Effector memory CD8-positive, alpha-beta T cell (primary cell): ENCODE data around the gene NAV2.

Experiments
- ATAC-seq: fragments of 150-1000 bp; cut with Tn5 transposase; replicated peaks from 2 replicates; pipeline ENCODE4 v1.10.0; 2021; ENCODE audit warnings: mild to moderate bottlenecking, moderate library complexity
- DNase-seq, 3 experiments: peaks; one replicate each; pipeline ENCODE4 v3.0.0; 2021
- H3K27ac Mint-ChIP-seq, 2 donors: one replicate each; pipeline ENCODE4 v1.8.0; 2022; ENCODE audit warnings: mild to moderate bottlenecking in 2 of 2, mixed read lengths in 2 of 2, moderate library complexity in 2 of 2
- H3K27me3 Mint-ChIP-seq, 2 donors: one replicate each; pipeline ENCODE4 v1.8.0; 2022; ENCODE audit warnings: mixed read lengths in 2 of 2
- H3K36me3 Mint-ChIP-seq: one replicate; pipeline ENCODE4 v1.8.0; 2022; ENCODE audit warnings: mild to moderate bottlenecking, moderate library complexity, mixed read lengths; ENCODE audit not compliant: insufficient read depth
- H3K4me1 Mint-ChIP-seq, 2 donors: one replicate each; pipeline ENCODE4 v1.8.0; 2022; ENCODE audit warnings: low read depth in 2 of 2, mixed read lengths in 2 of 2
- H3K4me3 Mint-ChIP-seq, 2 donors: one replicate each; pipeline ENCODE4 v1.8.0; 2022; ENCODE audit warnings: mild to moderate bottlenecking in 2 of 2, mixed read lengths in 2 of 2, moderate library complexity in 2 of 2
- H3K9me3 Mint-ChIP-seq, 2 donors: one replicate each; pipeline ENCODE4 v1.8.0; 2022; ENCODE audit warnings: mixed read lengths in 2 of 2

NAV2 gene

GRCh38 chr11:19729141-19729540, 16.5 kb downstream of the NAV2 start:
- Mint-ChIP-seq H3K4me1 (peaks cover 3 to 6% of the 10 kb centered on the region in 2 donors), H3K9me3 (no peaks in the 10 kb centered on the region), H3K36me3 (no peaks in the 10 kb centered on the region), H3K4me3 (no peak overlapping the region), H3K27me3 (peaks cover 0 to 8% of the 10 kb centered on the region in 2 donors), H3K27ac (no peak overlapping the region)
- ATAC-seq (no peak), DNase-seq (no peak)

DNA sequence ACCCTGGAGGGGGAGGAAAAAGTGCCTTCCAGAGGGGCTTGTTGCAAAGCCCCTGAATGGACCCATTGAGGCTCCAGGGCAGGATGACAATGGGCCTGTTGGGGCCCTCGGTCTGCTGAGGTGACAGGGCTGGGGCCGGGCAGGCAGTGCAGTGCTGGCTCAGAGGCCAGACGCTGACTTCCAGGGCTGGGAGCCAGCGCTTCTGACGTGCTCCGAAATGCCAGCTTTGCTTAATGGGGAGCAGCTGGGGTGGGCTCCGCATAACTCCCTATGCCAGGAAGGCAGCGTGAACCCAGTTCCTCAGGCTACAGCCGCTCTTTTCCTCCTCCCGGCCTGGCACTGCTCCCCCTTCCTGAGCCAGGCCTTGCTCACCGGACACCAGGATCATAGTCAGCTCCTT, 17.7 kb downstream of the NAV2 start:
- no peak overlapping the region for H3K4me3 Mint-ChIP-seq
- no peaks in the 10 kb centered on the region for H3K9me3 Mint-ChIP-seq
- no peak overlapping the region for H3K27ac Mint-ChIP-seq
- no peaks in the 10 kb centered on the region for H3K36me3 Mint-ChIP-seq
- H3K4me1 Mint-ChIP-seq = peaks cover 0 to 2% of the 10 kb centered on the region in 2 donors
- ATAC-seq = no peak
- DNase-seq = no peak
- H3K27me3 Mint-ChIP-seq = peaks cover 0 to 8% of the 10 kb centered on the region in 2 donors

DNA sequence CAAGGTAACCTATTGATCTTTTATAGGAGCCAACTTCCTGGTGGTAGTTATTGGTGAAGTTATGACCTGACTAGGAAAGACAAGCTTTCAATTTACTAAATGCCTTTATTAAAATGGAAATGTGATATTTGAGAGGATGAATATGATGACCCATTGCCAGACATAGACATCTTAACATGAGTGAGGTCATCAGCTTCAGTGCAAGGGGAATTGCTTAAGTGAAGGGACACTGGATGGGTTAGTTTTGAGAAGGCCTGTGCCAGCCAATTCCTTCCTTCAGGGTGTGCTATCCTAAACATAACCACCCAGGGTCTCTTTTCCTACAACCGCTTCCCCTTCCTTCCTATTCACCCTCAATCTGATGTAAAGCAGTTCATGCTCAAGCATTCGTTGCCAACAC, 21.5 kb downstream of the NAV2 start:
- H3K4me1 Mint-ChIP-seq = no peaks in the 10 kb centered on the region
- peaks cover 7 to 8% of the 10 kb centered on the region in 2 donors for H3K27me3 Mint-ChIP-seq
- H3K36me3 Mint-ChIP-seq = no peaks in the 10 kb centered on the region
- ATAC-seq = no peak
- H3K27ac Mint-ChIP-seq = no peak overlapping the region
- no peak for DNase-seq
- no peaks in the 10 kb centered on the region for H3K9me3 Mint-ChIP-seq
- no peak overlapping the region for H3K4me3 Mint-ChIP-seq

GRCh38 chr11:19735157-19735908, 22.7 kb downstream of the NAV2 start:
- H3K36me3 Mint-ChIP-seq = no peaks in the 10 kb centered on the region
- ATAC-seq = no peak
- H3K27ac Mint-ChIP-seq = no peak overlapping the region
- no peak overlapping the region for H3K4me3 Mint-ChIP-seq
- H3K4me1 Mint-ChIP-seq = no peaks in the 10 kb centered on the region
- H3K27me3 Mint-ChIP-seq = peaks cover 7 to 8% of the 10 kb centered on the region in 2 donors
- DNase-seq = no peak
- H3K9me3 Mint-ChIP-seq = no peaks in the 10 kb centered on the region

DNA sequence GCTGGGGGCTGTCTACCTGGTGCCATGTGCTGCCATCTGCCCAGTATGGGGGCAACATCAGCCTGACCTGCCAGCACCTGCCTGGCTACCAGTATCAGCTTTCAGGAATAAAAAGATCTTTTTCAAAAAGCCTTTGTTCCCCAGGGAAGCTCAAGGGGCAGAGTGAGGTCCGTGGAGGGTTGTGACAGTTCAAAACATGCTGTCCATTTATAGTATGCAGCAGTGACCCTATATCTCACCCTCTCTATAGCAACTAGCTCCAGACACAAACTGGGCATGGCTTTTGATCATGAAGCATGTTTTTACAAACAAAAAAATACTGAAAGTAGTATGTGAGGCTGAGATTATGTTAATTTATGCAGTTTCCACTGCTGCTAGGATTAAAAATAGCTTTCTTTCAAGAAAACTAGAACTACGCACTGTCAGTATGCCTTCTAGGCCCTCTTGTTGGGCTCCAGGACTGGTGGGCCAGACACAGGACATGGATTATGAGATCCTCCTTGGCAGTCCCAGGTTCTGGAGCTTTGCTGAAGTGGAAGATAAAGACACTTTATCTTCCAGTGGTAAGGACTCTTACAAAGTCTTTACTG, 23.4 kb downstream of the NAV2 start:
- Mint-ChIP-seq H3K36me3 (no peaks in the 10 kb centered on the region), H3K4me3 (no peak overlapping the region), H3K9me3 (no peaks in the 10 kb centered on the region), H3K27ac (no peak overlapping the region), H3K4me1 (no peaks in the 10 kb centered on the region), H3K27me3 (peaks cover 7 to 8% of the 10 kb centered on the region in 2 donors)
- DNase-seq (no peak), ATAC-seq (no peak)

GRCh38 chr11:19736831-19737230, 24.2 kb downstream of the NAV2 start:
- ATAC-seq (no peak), DNase-seq (no peak)
- Mint-ChIP-seq H3K36me3 (no peaks in the 10 kb centered on the region), H3K9me3 (no peaks in the 10 kb centered on the region), H3K4me1 (no peaks in the 10 kb centered on the region), H3K4me3 (no peak overlapping the region), H3K27ac (no peak overlapping the region), H3K27me3 (peaks cover under 1 to 7% of the 10 kb centered on the region in 2 donors)

DNA sequence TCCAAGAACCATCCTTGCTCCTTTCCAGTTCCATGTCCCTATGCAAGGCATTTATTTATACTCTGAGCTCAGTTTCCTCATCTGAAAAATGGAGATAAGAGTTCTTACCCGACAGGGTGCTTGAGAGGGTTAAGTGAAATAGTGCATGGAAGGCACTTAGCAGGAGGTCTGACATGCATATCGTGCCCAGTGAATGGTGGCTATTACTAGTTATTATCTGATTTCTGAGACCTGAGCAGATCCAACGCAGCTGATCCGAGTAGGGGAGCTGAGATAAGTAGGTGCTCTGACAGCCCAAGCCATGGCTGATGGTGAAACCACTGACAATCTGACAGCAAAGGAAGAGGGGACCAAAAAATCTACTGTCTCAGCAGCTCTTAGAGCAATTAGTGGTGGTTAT, 24.9 kb downstream of the NAV2 start:
- Mint-ChIP-seq H3K27ac (no peak overlapping the region), H3K4me3 (no peak overlapping the region), H3K36me3 (no peaks in the 10 kb centered on the region), H3K27me3 (peaks cover 0 to 7% of the 10 kb centered on the region in 2 donors), H3K4me1 (no peaks in the 10 kb centered on the region), H3K9me3 (no peaks in the 10 kb centered on the region)
- no peak for DNase-seq
- no peak for ATAC-seq

GRCh38 chr11:19738124-19738523, 25.5 kb downstream of the NAV2 start:
- H3K4me1 Mint-ChIP-seq = no peaks in the 10 kb centered on the region
- ATAC-seq = no peak
- H3K27ac Mint-ChIP-seq = no peak overlapping the region
- no peaks in the 10 kb centered on the region for H3K36me3 Mint-ChIP-seq
- DNase-seq = no peak
- no peak overlapping the region for H3K4me3 Mint-ChIP-seq
- peaks cover 0 to 7% of the 10 kb centered on the region in 2 donors for H3K27me3 Mint-ChIP-seq
- H3K9me3 Mint-ChIP-seq = no peaks in the 10 kb centered on the region

DNA sequence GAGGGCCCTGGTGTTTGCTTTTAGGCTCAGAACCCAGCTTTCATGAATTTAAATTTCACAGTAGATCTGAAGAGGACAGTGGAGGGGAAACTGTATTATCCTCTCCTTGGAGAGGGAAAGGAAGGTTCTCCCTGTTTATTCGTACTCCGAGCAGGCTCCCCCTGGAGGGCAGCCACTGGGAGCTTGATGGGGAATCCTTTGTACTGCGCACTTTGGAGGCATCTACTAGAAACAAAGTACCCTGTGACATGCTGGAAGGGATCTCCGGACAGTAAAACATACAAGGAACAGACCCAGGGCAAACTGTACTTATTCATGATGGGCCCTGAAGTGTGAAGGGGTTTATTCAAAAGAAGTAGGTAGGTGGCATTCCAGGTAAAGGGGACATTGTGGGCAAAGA, 27.2 kb downstream of the NAV2 start:
- H3K4me1 Mint-ChIP-seq = no peaks in the 10 kb centered on the region
- DNase-seq (no peak), ATAC-seq (no peak)
- no peaks in the 10 kb centered on the region for H3K9me3 Mint-ChIP-seq
- H3K27me3 Mint-ChIP-seq = peaks cover 0 to 7% of the 10 kb centered on the region in 2 donors
- H3K36me3 Mint-ChIP-seq = no peaks in the 10 kb centered on the region
- H3K27ac Mint-ChIP-seq = no peak overlapping the region
- H3K4me3 Mint-ChIP-seq = no peak overlapping the region

DNA sequence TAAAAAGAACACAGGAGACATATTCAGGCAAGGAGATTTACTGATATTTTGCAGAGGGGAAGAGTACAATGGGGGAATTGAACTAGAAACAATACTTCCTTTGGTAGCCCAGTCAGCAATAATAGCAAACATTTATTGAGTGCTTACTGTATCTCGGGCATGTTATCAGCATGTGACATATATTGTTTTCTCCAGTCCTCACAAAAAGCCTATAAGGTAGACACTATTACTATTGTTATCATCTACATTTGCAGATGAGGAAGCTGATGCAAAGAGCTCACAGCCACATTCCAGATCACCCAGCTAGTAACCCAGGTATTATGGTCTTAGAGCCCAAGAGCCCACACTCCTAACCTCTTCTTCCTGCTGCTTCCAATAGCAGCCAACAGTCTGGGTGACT, 27.9 kb downstream of the NAV2 start:
- H3K4me3 Mint-ChIP-seq = no peak overlapping the region

DNA sequence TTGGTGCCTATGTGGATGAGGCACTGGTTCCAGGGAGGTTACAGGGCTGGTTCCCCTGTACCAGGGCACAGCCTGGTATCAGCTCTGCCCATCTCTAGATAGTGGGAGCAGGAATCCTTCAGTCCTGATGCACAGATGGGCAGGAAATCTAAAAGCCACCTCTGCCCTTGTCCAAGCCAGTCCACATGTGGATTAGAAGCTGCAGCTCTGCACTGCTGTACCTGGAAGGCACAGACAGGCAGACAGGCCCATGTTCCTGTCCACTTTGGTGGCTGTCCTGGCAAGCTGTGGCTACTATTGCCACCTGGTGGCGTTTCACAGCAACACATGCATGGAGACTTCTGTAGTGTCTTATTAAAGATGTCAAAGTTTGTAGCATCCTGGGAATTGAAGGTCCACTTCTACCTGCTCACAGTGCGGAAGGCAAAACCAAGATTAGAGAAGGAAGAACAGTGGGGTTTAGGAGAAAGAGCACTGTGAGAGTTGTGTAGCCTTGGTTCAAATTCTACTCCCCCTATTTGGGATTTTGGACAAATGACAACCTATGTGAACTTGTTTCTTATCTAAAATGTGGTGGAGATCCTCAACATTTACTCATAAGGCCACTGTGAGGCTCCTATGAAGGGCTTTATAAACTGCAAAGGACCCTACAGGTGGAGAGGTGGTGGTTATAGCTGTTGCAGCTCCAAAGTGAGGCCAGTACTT, 30.1 kb downstream of the NAV2 start:
- ATAC-seq (peak; percentile 86), DNase-seq (peak; percentile 63 to 72 (median 64))
- no peaks in the 10 kb centered on the region for H3K36me3 Mint-ChIP-seq
- H3K4me1 Mint-ChIP-seq = no peaks in the 10 kb centered on the region
- peaks cover 0 to 7% of the 10 kb centered on the region in 2 donors for H3K27me3 Mint-ChIP-seq
- H3K4me3 Mint-ChIP-seq = no peak overlapping the region
- no peak overlapping the region for H3K27ac Mint-ChIP-seq
- H3K9me3 Mint-ChIP-seq = no peaks in the 10 kb centered on the region

More for the DNA sequence above, 27.9 kb downstream of the NAV2 start:
- Mint-ChIP-seq H3K36me3 (no peaks in the 10 kb centered on the region), H3K27ac (no peak overlapping the region), H3K9me3 (no peaks in the 10 kb centered on the region), H3K27me3 (peaks cover 0 to 7% of the 10 kb centered on the region in 2 donors), H3K4me1 (no peaks in the 10 kb centered on the region)
- DNase-seq (no peak), ATAC-seq (no peak)

- H3K4me1 Mint-ChIP-seq = no peaks in the 10 kb centered on the region
- H3K36me3 Mint-ChIP-seq = no peaks in the 10 kb centered on the region
- no peak for ATAC-seq
- H3K27me3 Mint-ChIP-seq = peaks cover 0 to under 1% of the 10 kb centered on the region in 2 donors
- H3K9me3 Mint-ChIP-seq = no peaks in the 10 kb centered on the region
- H3K4me3 Mint-ChIP-seq = no peak overlapping the region
- DNase-seq = no peak
- H3K27ac Mint-ChIP-seq = no peak overlapping the region
Measured at GRCh38 chr11:19743622-19744021, 31.0 kb downstream of the NAV2 start.

DNA sequence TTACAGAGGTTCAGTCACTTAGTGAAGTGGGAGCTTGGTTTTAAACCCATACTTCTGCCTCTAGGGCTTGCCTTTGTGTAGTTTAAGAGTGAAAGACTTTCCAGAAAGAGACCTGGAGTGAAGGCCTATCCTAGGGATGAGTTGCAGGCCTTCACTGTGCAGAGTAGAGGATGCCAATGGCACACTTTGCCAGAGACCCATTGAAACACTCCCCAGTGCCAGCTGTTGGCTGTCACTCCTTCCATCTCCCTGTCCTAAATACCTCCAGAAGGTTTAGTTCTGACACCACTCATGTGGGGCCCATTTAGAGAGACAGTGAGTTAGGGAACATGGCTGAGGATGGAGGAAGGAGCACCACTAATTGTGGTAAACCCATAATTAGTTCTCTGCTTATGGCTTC, 31.5 kb downstream of the NAV2 start:
- Mint-ChIP-seq H3K4me1 (no peaks in the 10 kb centered on the region), H3K36me3 (no peaks in the 10 kb centered on the region), H3K27me3 (no peaks in the 10 kb centered on the region), H3K4me3 (no peak overlapping the region), H3K9me3 (no peaks in the 10 kb centered on the region), H3K27ac (no peak overlapping the region)
- no peak for ATAC-seq
- DNase-seq = no peak

GRCh38 chr11:19746086-19746485, 33.4 kb downstream of the NAV2 start:
- Mint-ChIP-seq H3K4me1 (no peaks in the 10 kb centered on the region), H3K27me3 (no peaks in the 10 kb centered on the region), H3K36me3 (no peaks in the 10 kb centered on the region), H3K27ac (no peak overlapping the region), H3K4me3 (no peak overlapping the region), H3K9me3 (no peaks in the 10 kb centered on the region)
- no peak for DNase-seq
- no peak for ATAC-seq
